Natural killer cell treated with Interleukin-12 subunit alpha and Interleukin-12 subunit beta and Interleukin-15 and Interleukin-18, amount 100 ng/mL, for 72 hours (primary cell): ENCODE data around the gene ATRIP. TPM values are rescaled to one million over a fixed set of nuclear protein-coding genes. Genes with fewer than 3 reads are reported as not detected.
"Not testable (repeated sequence)": the region's sequence is repeated elsewhere in the genome, so short reads cannot be mapped to it uniquely, and the experiment has no call there.

ENCODE experiments used
- ATAC-seq, 2 donors: fragments of 150-1000 bp; cut with Tn5 transposase in 1 of 2; sonication (Bioruptor Pico), chemical (Tn5 transposase) in 1 of 2; 2 replicates each; pipeline ENCODE4 v1.10.0; 2021
- DNase-seq: peaks from one replicate; pipeline ENCODE4 v3.0.0; 2022; ENCODE audit warnings: low spot score
- H3K27ac Mint-ChIP-seq, 2 donors: 1 replicate in 1 of 2; 2 replicates in 1 of 2; pipeline ENCODE4 v1.8.0; 2022; ENCODE audit warnings: mixed read lengths in 2 of 2, mild to moderate bottlenecking in 1 of 2, moderate library complexity in 1 of 2
- H3K27me3 Mint-ChIP-seq, 2 donors: 1 replicate in 1 of 2; 2 replicates in 1 of 2; pipeline ENCODE4 v1.8.0; 2022; ENCODE audit warnings: mixed read lengths in 2 of 2
- H3K36me3 Mint-ChIP-seq: one replicate; pipeline ENCODE4 v1.8.0; 2022; ENCODE audit warnings: mixed read lengths
- H3K4me1 Mint-ChIP-seq, 2 donors: 1 replicate in 1 of 2; 2 replicates in 1 of 2; pipeline ENCODE4 v1.8.0; 2022; ENCODE audit warnings: low read depth in 2 of 2, mixed read lengths in 2 of 2, mild to moderate bottlenecking in 1 of 2
- H3K4me3 Mint-ChIP-seq: one replicate; pipeline ENCODE4 v1.8.0; 2022; ENCODE audit warnings: mixed read lengths
- H3K9me3 Mint-ChIP-seq: 2 replicates; pipeline ENCODE4 v1.8.0; 2022; ENCODE audit warnings: mixed read lengths
- total RNA-seq, 2 donors: library from RNA; stranded (reverse); gene quantifications; one replicate each; pipeline ENCODE4 v1.2.3, GENCODE V29; 2022

The ATRIP gene
- total RNA-seq, 2 donors from 2014 or later = 14.0 to 26.2 TPM

- H3K4me3 Mint-ChIP-seq = peak overlapping the region; percentile 95
- H3K4me1 Mint-ChIP-seq = peaks cover 32 to 36% of the 10 kb centered on the region in 2 donors
- H3K27me3 Mint-ChIP-seq = no peaks in the 10 kb centered on the region
- no peaks in the 10 kb centered on the region for H3K9me3 Mint-ChIP-seq
- ATAC-seq (peak; percentile 78 to 82), DNase-seq (peak; percentile 64)
- H3K27ac Mint-ChIP-seq = peak overlapping the region; percentile 94 to 99
- H3K36me3 Mint-ChIP-seq = no peaks in the 10 kb centered on the region
These were observed 32.4 kb downstream of the ATRIP start for GRCh38 chr3:48478626-48479555.

GRCh38 chr3:48480891-48481290 is 34.4 kb downstream of the ATRIP start:
- H3K4me1 Mint-ChIP-seq = peaks cover 25 to 28% of the 10 kb centered on the region in 2 donors
- H3K27me3 Mint-ChIP-seq, H3K4me3 Mint-ChIP-seq, H3K9me3 Mint-ChIP-seq, DNase-seq, H3K36me3 Mint-ChIP-seq, ATAC-seq, H3K27ac Mint-ChIP-seq: not testable (repeated sequence)

- not testable (repeated sequence) for H3K9me3 Mint-ChIP-seq, H3K27ac Mint-ChIP-seq
These were observed 36.3 kb downstream of the ATRIP start for GRCh38 chr3:48482822-48483221.

GRCh38 chr3:48486952-48487351 is 40.4 kb downstream of the ATRIP start:
- no peaks in the 10 kb centered on the region for H3K36me3 Mint-ChIP-seq
- H3K4me1 Mint-ChIP-seq = no peaks in the 10 kb centered on the region
- no peak for ATAC-seq
- H3K4me3 Mint-ChIP-seq = no peak overlapping the region
- no peak overlapping the region for H3K27ac Mint-ChIP-seq
- no peaks in the 10 kb centered on the region for H3K9me3 Mint-ChIP-seq
- H3K27me3 Mint-ChIP-seq = no peaks in the 10 kb centered on the region
- no peak for DNase-seq

More at GRCh38 chr3:48482822-48483221, 36.3 kb downstream of the ATRIP start:
- DNase-seq, H3K36me3 Mint-ChIP-seq, ATAC-seq, H3K27me3 Mint-ChIP-seq, H3K4me3 Mint-ChIP-seq: not testable (repeated sequence)
- peaks cover 20 to 22% of the 10 kb centered on the region in 2 donors for H3K4me1 Mint-ChIP-seq

GRCh38 chr3:48492461-48493202 is 46.1 kb downstream of the ATRIP start:
- H3K36me3 Mint-ChIP-seq = no peaks in the 10 kb centered on the region
- H3K9me3 Mint-ChIP-seq = no peaks in the 10 kb centered on the region
- ATAC-seq (no peak), DNase-seq (no peak)
- H3K4me1 Mint-ChIP-seq = no peaks in the 10 kb centered on the region
- no peaks in the 10 kb centered on the region for H3K27me3 Mint-ChIP-seq
- no peak overlapping the region for H3K4me3 Mint-ChIP-seq
- no peak overlapping the region for H3K27ac Mint-ChIP-seq

- Mint-ChIP-seq H3K4me3 (no peak overlapping the region), H3K9me3 (no peaks in the 10 kb centered on the region), H3K27me3 (no peaks in the 10 kb centered on the region), H3K36me3 (peaks cover 2% of the 10 kb centered on the region), H3K27ac (no peak overlapping the region), H3K4me1 (no peaks in the 10 kb centered on the region)
- DNase-seq = no peak
- ATAC-seq = no peak
These were observed 46.6 kb downstream of the ATRIP start for GRCh38 chr3:48493203-48493501.

- H3K36me3 Mint-ChIP-seq = peaks cover 5% of the 10 kb centered on the region
- DNase-seq (no peak), ATAC-seq (no peak)
- H3K27me3 Mint-ChIP-seq = no peaks in the 10 kb centered on the region
- H3K9me3 Mint-ChIP-seq = no peaks in the 10 kb centered on the region
- peak overlapping the region in 1 of 2 donors; percentile 81 for H3K27ac Mint-ChIP-seq
- peaks cover 10 to 27% of the 10 kb centered on the region in 2 donors for H3K4me1 Mint-ChIP-seq
- no peak overlapping the region for H3K4me3 Mint-ChIP-seq
These were observed 54.1 kb downstream of the ATRIP start for GRCh38 chr3:48500656-48501055.

- H3K9me3 Mint-ChIP-seq = no peaks in the 10 kb centered on the region
- H3K4me1 Mint-ChIP-seq = peaks cover 10 to 30% of the 10 kb centered on the region in 2 donors
- no peak overlapping the region for H3K4me3 Mint-ChIP-seq
- ATAC-seq = no peak
- H3K27me3 Mint-ChIP-seq = no peaks in the 10 kb centered on the region
- no peak for DNase-seq
- peaks cover 5% of the 10 kb centered on the region for H3K36me3 Mint-ChIP-seq
- H3K27ac Mint-ChIP-seq = peak overlapping the region in 1 of 2 donors; percentile 81
These were observed 54.7 kb downstream of the ATRIP start for GRCh38 chr3:48501196-48501595.

GRCh38 chr3:48502121-48502520 is 55.6 kb downstream of the ATRIP start:
- H3K36me3 Mint-ChIP-seq = peaks cover 5% of the 10 kb centered on the region
- H3K4me1 Mint-ChIP-seq = peaks cover 10 to 30% of the 10 kb centered on the region in 2 donors
- H3K27me3 Mint-ChIP-seq = no peaks in the 10 kb centered on the region
- peak overlapping the region; percentile 50 to 81 for H3K27ac Mint-ChIP-seq
- no peaks in the 10 kb centered on the region for H3K9me3 Mint-ChIP-seq
- H3K4me3 Mint-ChIP-seq = peak overlapping the region; percentile 74
- no peak for DNase-seq
- no peak for ATAC-seq

GRCh38 chr3:48502728-48503168 is 56.2 kb downstream of the ATRIP start:
- no peaks in the 10 kb centered on the region for H3K9me3 Mint-ChIP-seq

GRCh38 chr3:48503401-48504050 is 57.0 kb downstream of the ATRIP start:
- Mint-ChIP-seq H3K4me3 (peak overlapping the region; percentile 74), H3K4me1 (peaks cover 17 to 38% of the 10 kb centered on the region in 2 donors), H3K36me3 (no peaks in the 10 kb centered on the region), H3K27me3 (no peaks in the 10 kb centered on the region), H3K9me3 (no peaks in the 10 kb centered on the region), H3K27ac (peak overlapping the region; percentile 50 to 81)
- DNase-seq = no peak
- no peak for ATAC-seq

More at GRCh38 chr3:48502728-48503168, 56.2 kb downstream of the ATRIP start:
- Mint-ChIP-seq H3K4me1 (peaks cover 14 to 36% of the 10 kb centered on the region in 2 donors), H3K4me3 (peak overlapping the region; percentile 74), H3K27me3 (no peaks in the 10 kb centered on the region), H3K27ac (peak overlapping the region; percentile 50 to 81), H3K36me3 (peaks cover 5% of the 10 kb centered on the region)
- ATAC-seq = no peak
- DNase-seq = no peak

GRCh38 chr3:48504051-48504946 is 57.8 kb downstream of the ATRIP start, which contains the start of gene SHISA5:
TSS of gene SHISA5 (minus strand) at chr3:48504174. CDS start at chr3:48504094, 80 bp downstream.
- peak; percentile 87 for ATAC-seq
- H3K4me1 Mint-ChIP-seq = peaks cover 17 to 38% of the 10 kb centered on the region in 2 donors
- H3K9me3 Mint-ChIP-seq = no peaks in the 10 kb centered on the region
- peak; percentile 79 for DNase-seq
- H3K4me3 Mint-ChIP-seq = peak within 1 kb of the TSS; percentile 74
- H3K27ac Mint-ChIP-seq = peak within 1 kb of the TSS; percentile 50 to 81
- no peaks in the 10 kb centered on the region for H3K27me3 Mint-ChIP-seq
- H3K36me3 Mint-ChIP-seq = no peaks in the 10 kb centered on the region

- H3K4me3 Mint-ChIP-seq = peak overlapping the region; percentile 52
- DNase-seq = no peak
- peak overlapping the region; percentile 41 to 67 for H3K27ac Mint-ChIP-seq
- ATAC-seq = no peak
- no peaks in the 10 kb centered on the region for H3K9me3 Mint-ChIP-seq
- no peaks in the 10 kb centered on the region for H3K27me3 Mint-ChIP-seq
- no peaks in the 10 kb centered on the region for H3K36me3 Mint-ChIP-seq
- H3K4me1 Mint-ChIP-seq = peaks cover 17 to 38% of the 10 kb centered on the region in 2 donors
These were observed 58.6 kb downstream of the ATRIP start for GRCh38 chr3:48505146-48505545.
